ENCODE data around the gene YWHAG. TPM values are rescaled to one million over a fixed set of nuclear protein-coding genes. Genes with fewer than 3 reads are reported as not detected.

The YWHAG gene
- total RNA-seq, 2 donors from 2014 or later: 132 to 153 TPM

GRCh38 chr7:76359978-76360638 lies 1.3 kb upstream of the YWHAG start:
- no peak for DNase-seq (ENCODE audit: low spot score)
- Histone ChIP-seq H3K27ac (peak overlapping the region; percentile 99 to 100), H3K4me3 (peak overlapping the region in 1 of 2 donors; percentile 97), H3K36me3 (peaks cover 17% of the 10 kb centered on the region), H3K27me3 (no peaks in the 10 kb centered on the region), H3K4me1 (peaks cover 0 to 49% of the 10 kb centered on the region in 2 donors), H3K9me3 (no peaks in the 10 kb centered on the region)
- no peak for TF ChIP-seq CTCF (IDR thresholded peaks at IDR 0.05)

- Histone ChIP-seq H3K4me3 (peak overlapping the region; percentile 96 to 97), H3K9me3 (no peaks in the 10 kb centered on the region), H3K36me3 (peaks cover 17% of the 10 kb centered on the region), H3K4me1 (peaks cover 0 to 49% of the 10 kb centered on the region in 2 donors), H3K27ac (peak overlapping the region; percentile 99 to 100), H3K27me3 (no peaks in the 10 kb centered on the region)
- DNase-seq (ENCODE audit: low spot score): peak; percentile 96
- peak; percentile 42 to 79 for TF ChIP-seq CTCF (IDR thresholded peaks at IDR 0.05)
Observed at GRCh38 chr7:76359111-76359977, 553 bp upstream of the YWHAG start.

DNA sequence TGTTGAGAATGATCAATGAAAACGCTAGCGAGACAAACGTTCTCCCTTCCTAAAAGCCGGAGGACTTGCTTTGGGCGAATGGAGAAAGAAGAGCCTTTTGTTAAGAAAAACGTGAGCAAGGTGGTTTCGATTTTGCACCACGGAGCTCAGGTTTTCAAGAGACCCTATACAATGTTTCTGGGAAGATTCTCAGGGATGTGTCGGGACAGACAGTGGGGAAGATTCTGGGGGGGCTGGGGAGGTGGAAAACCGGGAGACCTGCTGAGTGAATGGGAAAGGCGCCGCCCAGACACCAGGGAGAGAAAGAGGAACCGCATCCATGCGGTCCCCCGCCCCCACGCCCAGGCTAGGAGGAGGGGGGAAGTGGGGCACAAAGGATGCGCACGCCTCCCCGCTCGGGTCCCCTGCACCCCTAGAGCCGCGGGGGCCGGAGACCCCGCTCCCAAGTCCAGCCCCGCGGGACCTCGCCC lies 745 bp downstream of the YWHAG start:
- peak overlapping the region; percentile 99 to 100 for H3K27ac ChIP-seq
- H3K27me3 ChIP-seq: no peaks in the 10 kb centered on the region
- peak overlapping the region; percentile 96 to 97 for H3K4me3 ChIP-seq
- DNase-seq (ENCODE audit: low spot score): peak; percentile 69
- H3K36me3 ChIP-seq: peaks cover 17% of the 10 kb centered on the region
- peaks cover 0 to 53% of the 10 kb centered on the region in 2 donors for H3K4me1 ChIP-seq
- H3K9me3 ChIP-seq: no peaks in the 10 kb centered on the region
- no peak for TF ChIP-seq CTCF (IDR thresholded peaks at IDR 0.05)

- Histone ChIP-seq H3K36me3 (peaks cover 17% of the 10 kb centered on the region), H3K4me3 (peak overlapping the region; percentile 96 to 97), H3K27me3 (no peaks in the 10 kb centered on the region), H3K4me1 (peaks cover 0 to 58% of the 10 kb centered on the region in 2 donors), H3K9me3 (no peaks in the 10 kb centered on the region), H3K27ac (peak overlapping the region; percentile 99 to 100)
- no peak for TF ChIP-seq CTCF (IDR thresholded peaks at IDR 0.05)
- DNase-seq (ENCODE audit: low spot score): no peak
Observed at GRCh38 chr7:76357475-76358010, 1.2 kb downstream of the YWHAG start.

DNA sequence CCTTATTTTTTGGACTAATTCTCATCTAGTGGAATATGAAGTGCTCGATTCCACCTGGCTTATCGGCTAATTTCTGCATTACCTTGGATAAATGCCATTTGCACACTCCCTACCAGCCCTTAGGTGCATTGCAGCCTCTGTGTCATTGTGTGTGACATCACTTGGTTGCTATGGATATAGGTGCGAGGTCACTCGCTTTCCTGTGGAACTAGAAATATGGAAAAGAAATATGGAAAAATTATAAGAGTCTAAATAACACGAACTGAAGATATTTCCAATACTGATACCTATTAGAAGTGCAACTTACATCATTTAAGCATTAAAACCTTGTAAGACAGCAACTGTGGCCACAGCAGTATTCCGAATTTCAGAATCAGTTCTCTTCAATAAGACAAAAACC lies 2.0 kb downstream of the YWHAG start:
- no peak for DNase-seq (ENCODE audit: low spot score)
- Histone ChIP-seq H3K27me3 (no peaks in the 10 kb centered on the region), H3K36me3 (peaks cover 17% of the 10 kb centered on the region), H3K27ac (peak overlapping the region; percentile 99 to 100), H3K4me1 (peaks cover 0 to 66% of the 10 kb centered on the region in 2 donors), H3K4me3 (peak overlapping the region; percentile 96 to 97), H3K9me3 (no peaks in the 10 kb centered on the region)
- no peak for TF ChIP-seq CTCF (IDR thresholded peaks at IDR 0.05)

Measured in right atrium auricular region (tissue), 2 donors.